ENCODE results near the gene ATP5MC2. TPM values are rescaled to one million over a fixed set of nuclear protein-coding genes. Genes with fewer than 3 reads are reported as not detected.

Gene ATP5MC2
- total and polyA plus RNA-seq, 10 of the 15 experiments (the other 5 are each of a cell fraction or from before 2014, with no cell fraction given), result 379 to 1,090 (median 525) TPM

GRCh38 chr12:53714004-53714403, 38.1 kb upstream of the ATP5MC2 start:
- TF ChIP-seq TCF12 (IDR thresholded peaks at IDR 0.05; ENCODE audit: low read depth, low read length) (no peak), HCFC1 (IDR thresholded peaks at IDR 0.05; ENCODE audit: low read length) (no peak), RAD51 (IDR thresholded peaks at IDR 0.05) (no peak), ZBTB11 (CRISPR knock-in tag; IDR thresholded peaks at IDR 0.05) (no peak), ZNF384 (IDR thresholded peaks at IDR 0.05; ENCODE audit: borderline replicate concordance, low read depth, low read length) (no peak), SPI1 (IDR thresholded peaks at IDR 0.05; ENCODE audit: borderline replicate concordance, insufficient read depth, low read depth, low read length) (no peak), SMAD5 (IDR thresholded peaks at IDR 0.05; ENCODE audit: low read depth) (no peak), LARP7 (IDR thresholded peaks at IDR 0.05) (no peak), HDAC6 (IDR thresholded peaks at IDR 0.05; ENCODE audit: unreplicated experiment) (no peak), TARDBP (IDR thresholded peaks at IDR 0.05; ENCODE audit: borderline replicate concordance) (no peak)
- Histone ChIP-seq H3K27ac (ENCODE audit: control insufficient read depth, insufficient read depth) (no peak overlapping the region), H3K27me3 (replicated peaks in 1 of 2; ENCODE audit: control insufficient read depth in 2 of 2, insufficient read depth in 2 of 2, low read length in 1 of 2) (no peaks in the 10 kb centered on the region), H3K79me2 (ENCODE audit: control insufficient read depth, insufficient read depth, low read length) (no peaks in the 10 kb centered on the region), H3K36me3 (ENCODE audit: control insufficient read depth in 2 of 2, insufficient read depth in 2 of 2, low read length in 1 of 2) (no peaks in the 10 kb centered on the region), H3K9ac (ENCODE audit: control insufficient read depth, insufficient read depth, low read length) (no peak overlapping the region), H3K9me3 (replicated peaks; ENCODE audit: control insufficient read depth, insufficient read depth, low read length) (no peaks in the 10 kb centered on the region), H3K4me3 (no peak overlapping the region), H2AFZ (ENCODE audit: control insufficient read depth, low read depth, low read length) (no peak overlapping the region), H4K20me1 (ENCODE audit: control insufficient read depth, insufficient read depth) (no peaks in the 10 kb centered on the region), H3K4me1 (ENCODE audit: control insufficient read depth, insufficient read depth, low read length) (no peaks in the 10 kb centered on the region), H3K4me2 (ENCODE audit: control insufficient read depth, insufficient read depth) (no peak overlapping the region)
- DNase-seq (ENCODE audit: low read depth, low spot score), result no peak
- FAIRE-seq, result no peak
- ChIA-PET SMC1A (ENCODE audit: uncharacterized antibody, unreplicated experiment) (interaction anchor here (0.8 to 1.1 kb wide), 3 partner anchors 12 to 31 kb away, joined by 3 to 4 read pairs (median 4); no protein-coding TSS in a partner anchor), CTCF (interaction anchor here (0.8 to 7.3 kb wide), 4 partner anchors 14 to 38 kb away, joined by 3 to 66 read pairs (median 4); partner anchors contain the start of genes ATP5MC2 and CALCOCO1), RAD21 (ENCODE audit: unreplicated experiment) (no interaction called here), POLR2A (no interaction called here)
- 77% methylated on average over 4 of the region's 4 CpGs for WGBS (ENCODE audit: insufficient coverage, insufficient replicate concordance, low lambda C conversion rate, missing lambda C conversion rate)
- in situ Hi-C loops (cut with MboI) (no loop called here), intact Hi-C loops (cut with micrococcal nuclease; ENCODE audit: unreplicated experiment) (no loop called here)
- ATAC-seq, result no peak
- no TSS peak for BruUV-seq (replicated peaks)
